HS-5 (cell line): ENCODE results near the gene PFN3.

ENCODE experiments used
- DNase-seq: peaks from one replicate; pipeline ENCODE4 v3.0.0-alpha.2; 2012; ENCODE audit warnings: low read depth

PFN3 gene, protein sequence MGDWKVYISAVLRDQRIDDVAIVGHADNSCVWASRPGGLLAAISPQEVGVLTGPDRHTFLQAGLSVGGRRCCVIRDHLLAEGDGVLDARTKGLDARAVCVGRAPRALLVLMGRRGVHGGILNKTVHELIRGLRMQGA

DNA sequence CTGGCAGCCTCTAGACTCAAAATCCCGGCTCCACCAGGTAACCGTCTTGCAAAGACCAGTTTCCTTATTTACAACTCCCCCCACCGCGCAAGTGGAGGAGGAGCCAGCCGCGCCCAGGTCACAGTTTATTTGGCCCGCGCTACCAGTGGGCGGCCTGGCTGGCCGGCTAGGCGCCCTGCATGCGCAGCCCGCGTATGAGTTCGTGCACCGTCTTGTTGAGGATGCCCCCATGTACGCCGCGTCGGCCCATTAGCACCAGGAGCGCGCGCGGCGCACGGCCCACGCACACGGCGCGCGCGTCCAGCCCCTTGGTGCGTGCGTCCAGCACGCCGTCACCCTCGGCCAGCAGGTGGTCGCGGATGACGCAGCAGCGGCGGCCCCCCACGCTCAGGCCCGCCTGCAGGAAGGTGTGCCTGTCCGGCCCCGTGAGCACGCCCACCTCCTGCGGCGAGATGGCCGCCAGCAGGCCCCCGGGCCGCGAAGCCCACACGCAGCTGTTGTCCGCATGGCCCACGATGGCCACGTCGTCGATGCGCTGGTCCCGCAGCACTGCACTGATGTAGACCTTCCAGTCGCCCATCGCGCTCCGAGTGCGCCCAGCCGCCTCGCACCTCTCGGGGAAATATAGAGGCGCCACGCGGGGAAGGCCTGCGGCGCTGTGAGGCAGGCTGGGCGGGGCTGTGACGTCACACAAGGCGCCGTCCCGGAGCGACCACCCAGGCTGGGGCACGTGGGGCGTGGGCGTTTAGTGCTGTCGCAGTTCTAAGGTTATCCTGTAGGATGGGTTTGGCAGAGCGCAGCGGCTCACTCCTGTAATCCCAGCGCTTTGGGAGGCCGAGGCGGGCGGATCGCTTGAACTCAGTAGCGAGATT, at the start of gene PFN3:
Gene PFN3, minus strand, starts transcription at position 665 of the 872 bp plus-strand sequence. Its CDS starts 85 bp downstream, at position 580.
- DNase-seq: no peak

GRCh38 chr5:177449140-177450061, 48.9 kb upstream of the PFN3 start:
- no peak for DNase-seq

DNA sequence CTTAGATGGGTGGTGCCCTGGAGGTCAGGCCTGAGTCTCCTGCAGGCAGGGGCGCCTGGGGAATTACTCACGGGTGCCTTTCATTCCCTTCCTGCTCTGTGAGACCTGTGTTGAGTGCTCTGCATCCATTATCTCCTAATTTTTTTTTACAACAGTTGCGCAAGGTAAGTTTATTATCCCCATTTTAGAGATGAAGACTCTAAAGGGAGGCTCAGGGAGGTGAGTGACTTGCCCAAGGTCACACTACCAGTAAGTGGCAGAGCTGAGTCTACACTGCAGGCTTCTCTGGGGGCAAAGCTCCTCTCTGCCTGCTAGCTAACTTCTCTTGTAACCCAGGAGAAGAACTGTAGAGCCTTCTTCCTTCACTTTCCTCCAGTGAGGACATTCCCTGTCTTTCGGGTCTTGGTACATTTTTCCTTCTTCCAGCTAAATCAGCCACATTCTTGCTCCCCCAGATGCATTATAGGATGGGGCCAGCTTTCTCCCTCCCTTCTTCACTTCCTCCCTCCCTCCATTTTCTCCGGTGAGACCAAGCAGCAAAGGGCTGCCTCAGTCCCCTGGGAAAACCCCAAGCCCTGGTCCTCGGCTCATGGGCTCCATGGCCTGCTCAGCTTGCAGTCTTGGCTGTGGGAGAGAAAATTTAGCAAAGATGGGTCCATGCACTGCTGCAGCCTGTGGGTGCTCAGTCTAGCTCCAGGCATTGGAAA, 47.9 kb upstream of the PFN3 start:
- DNase-seq: no peak

GRCh38 chr5:177447611-177448243, 47.3 kb upstream of the PFN3 start:
- peak; percentile 94 for DNase-seq

DNA sequence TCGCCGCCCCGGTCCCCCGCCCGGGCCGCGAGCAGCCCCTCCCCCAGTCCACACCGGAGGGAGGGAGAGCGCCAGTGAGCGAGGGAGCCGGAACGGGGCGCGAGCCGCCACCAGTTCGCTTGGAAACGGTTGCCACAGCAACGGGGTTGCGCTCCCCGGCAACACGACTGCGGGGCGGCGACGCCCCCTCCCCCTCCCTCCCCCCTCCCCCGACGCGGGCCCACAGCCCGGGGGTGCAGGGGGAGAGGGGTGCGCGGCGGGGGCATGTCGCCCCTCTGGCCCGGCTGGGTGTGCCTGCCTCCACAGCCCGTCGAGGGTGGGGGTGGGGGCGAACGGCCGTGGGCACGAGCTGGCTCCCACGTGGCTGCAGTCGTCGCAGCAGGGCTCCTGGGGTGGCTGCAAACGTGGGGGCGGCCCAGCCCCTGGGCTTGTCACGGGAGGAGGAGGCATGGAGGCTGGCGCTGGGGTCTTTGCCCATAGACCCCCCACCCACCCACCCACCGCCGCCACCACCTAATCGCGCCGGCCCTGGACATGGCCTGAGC, 46.7 kb upstream of the PFN3 start:
- no peak for DNase-seq

DNA sequence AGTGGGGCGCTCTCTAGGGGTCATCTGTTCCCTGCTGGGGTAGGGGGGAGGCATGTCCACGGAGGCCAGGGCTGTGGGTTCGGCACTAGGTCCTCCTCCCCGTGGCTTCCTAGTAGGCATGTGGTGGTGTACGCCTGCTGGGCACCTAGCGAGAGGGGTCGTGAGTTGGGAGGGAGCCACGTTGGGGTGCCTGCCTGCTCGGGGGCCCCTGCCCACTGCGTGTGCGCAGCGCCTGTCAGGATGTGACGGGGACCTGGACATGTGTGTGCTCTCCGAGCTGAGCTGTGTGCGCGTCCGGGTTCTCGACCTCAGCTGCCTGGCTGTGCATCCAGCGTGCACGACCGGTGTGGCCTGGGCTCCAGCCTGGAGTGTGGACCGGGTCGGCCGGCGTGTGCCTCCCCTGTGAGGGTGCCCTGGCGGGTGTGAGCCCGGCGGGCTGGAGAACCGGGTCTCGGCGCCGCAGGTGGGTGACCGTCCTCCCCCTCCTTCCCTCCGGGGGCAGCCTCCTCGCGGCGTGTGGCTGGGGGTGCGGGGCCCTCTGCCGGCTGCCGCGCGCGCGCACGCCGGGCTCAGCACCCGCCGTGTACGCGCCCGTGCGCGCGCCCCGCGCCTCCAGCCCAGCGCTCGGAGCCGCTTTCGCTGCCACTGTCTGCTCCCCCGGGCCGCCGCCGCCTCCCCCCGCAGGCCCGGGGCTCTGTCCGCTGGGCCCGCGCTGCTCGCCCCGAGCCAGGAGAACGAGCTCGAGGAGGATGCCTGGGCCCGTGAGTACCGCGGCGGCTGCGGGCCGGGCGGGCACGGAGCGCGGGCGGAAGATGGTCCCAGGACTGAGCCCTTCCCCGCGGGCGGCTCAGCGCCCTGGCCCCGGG, 46.0 kb upstream of the PFN3 start, which contains the start of gene PRR7:
Gene PRR7, plus strand, starts transcription at position 615 of the 866 bp plus-strand sequence. CDS start 8,254 bp downstream, outside the sequence.
- no peak for DNase-seq

GRCh38 chr5:177445917-177446199, 45.4 kb upstream of the PFN3 start:
- no peak for DNase-seq

DNA sequence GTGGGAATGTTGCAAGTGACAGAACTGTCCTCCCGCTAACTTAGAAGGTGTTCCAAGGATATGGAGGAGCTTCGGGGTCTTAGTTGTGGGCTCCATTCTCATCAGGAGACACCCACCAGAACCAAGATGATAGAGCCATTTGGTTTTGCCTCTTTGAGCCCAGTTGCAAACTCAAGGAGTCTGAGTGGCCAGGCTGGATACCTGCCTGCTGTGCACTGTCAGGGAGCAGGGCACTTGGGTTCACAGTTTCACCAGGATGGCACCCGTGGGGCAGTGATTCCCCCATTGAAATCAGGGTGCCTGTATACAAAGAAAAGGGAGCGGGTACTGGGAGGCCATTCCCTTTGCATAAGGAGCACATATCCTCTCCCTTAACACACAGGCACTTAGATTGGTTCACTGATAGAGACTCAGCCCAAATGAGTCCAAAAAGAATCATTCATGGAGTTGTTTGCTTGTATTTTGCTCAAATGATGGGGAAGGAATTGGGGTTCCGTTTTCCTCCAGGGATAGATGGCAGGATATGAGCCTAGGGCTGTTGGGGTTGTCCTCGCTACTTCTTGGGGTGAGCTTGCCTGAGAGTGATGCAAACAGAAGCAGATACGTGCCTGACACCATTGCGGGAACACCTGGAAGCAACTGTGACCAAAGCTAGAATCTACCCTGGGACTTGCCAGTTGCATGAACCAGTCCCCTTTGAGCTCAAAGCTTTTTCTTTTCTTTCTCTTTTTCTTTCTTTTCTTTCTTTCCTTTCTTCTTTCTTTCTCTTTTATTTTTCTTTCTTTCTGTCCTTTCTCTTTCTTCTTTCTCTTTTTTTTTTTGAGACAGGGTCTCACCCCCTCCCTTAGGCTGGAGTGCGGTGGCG, 44.8 kb upstream of the PFN3 start:
- no peak for DNase-seq

DNA sequence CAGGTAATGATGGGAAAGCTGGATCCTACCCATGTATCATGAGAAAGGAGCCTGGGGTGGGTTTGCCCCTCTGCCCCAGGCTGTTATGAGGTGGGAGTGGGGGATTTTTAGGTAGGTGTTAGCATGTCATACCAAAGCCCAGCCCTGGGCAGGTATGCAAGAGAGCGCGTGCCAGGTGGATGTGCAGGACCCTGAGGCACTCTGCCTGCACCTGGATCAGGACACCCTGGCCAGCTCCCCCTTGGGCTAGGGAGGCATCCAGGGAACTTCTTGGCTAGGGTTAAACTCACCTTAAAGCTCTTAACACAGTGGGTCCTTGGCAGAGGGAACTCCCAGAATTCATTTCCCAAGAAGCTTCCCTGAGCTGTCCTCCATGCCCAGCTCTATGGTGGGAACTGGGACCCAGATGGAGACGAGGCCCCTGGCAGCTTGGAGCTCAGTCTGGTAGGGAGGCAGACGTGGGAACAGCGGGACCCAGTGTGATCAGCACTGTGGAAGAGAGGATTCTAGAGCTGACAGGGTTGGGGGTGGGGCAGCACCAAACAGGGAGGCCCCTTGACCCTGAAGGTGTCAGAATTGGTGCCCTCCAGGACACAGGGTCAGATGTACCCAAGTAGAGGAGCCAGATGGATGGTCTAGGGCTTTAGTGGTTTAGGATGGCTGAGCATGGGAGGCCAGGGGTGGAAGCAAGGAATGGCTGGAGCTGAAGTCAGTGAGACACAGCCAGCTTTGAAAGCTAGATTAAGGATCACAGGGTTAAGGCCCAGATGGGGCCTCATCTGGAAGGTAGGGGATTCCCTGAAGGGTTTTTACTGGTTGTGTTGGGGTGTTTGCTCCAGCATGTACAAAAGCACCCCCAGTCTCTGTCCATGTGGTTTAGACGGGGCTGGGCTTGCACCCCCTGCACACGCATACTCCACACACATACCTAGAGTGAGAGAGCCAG, 43.9 kb upstream of the PFN3 start:
- no peak for DNase-seq

GRCh38 chr5:177443144-177443983, 42.9 kb upstream of the PFN3 start:
- no peak for DNase-seq

GRCh38 chr5:177442066-177442826, 41.8 kb upstream of the PFN3 start:
- DNase-seq: no peak

DNA sequence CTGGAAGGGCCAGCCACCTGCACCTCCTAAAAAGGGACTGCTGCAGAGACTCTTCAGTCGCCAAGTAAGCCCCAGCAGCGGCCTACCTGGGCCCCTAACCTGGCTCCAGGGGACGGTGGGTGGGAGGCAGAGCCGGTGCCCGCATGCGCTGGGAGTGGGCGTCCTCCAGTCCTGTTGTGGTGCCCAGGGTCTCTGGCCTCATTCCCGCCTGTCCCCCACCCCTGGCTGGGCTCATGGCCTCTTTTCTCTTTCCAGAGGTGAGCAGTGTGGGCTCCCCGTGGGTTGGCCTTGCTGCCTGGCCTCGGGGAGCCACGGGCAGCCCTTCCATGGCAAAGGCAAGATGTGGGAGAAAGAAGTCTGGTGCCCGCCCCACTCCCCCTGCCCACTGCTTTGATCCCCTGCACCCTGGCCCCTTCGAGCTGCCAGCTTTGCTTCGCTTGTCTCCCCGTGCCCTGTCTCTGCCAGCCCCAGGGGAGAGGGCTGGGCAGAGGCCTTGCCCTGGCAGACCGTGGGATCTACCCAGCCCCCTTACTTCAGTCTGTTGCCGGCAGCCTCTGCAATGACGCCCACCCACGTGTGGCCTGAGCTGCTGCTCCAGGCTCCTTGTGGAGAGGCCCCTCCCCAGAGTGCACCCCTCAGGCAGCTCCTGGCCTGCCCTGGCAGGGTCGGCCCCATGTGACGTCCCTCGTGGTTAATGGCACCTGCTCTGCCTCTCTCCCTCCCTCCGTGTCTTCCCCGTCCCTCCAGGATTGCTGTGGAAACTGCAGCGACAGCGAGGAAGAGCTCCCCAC, 40.7 kb upstream of the PFN3 start:
- DNase-seq: no peak

DNA sequence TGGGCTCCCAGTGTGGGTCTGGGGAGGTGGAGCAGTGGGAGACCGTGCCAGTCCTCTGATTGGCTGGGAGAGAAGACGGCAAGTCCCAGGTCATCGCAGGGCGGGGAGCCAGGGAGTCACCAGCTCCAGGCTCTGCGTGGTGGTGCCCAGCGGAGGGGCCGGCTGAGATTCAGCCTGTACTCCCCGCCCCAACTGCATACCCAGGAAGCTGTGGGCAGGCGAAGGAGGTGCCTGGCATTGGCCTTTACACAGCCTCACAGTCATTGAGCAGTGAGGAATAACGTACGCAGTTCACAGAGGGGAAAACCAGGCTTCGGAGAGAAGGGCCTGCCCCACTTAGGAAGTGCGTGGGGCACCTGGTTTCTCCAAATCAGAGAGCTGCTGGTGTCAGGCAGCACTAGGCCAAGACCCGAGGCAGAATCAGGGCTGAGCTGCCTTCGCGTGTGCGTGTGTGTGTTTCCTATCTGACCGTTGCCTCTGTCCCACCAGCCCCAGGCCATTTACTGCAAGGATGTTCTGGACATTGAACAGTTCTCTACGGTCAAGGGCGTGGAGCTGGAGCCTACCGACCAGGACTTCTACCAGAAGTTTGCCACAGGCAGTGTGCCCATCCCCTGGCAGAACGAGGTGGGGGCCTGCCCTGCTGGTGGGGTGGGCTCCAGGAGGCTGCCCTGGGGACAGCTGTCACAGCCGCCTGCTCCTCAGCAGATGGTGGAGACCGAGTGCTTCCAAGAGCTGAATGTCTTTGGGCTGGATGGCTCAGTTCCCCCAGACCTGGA, 39.9 kb upstream of the PFN3 start:
- no peak for DNase-seq

GRCh38 chr5:177439518-177440053, 39.1 kb upstream of the PFN3 start:
- DNase-seq: no peak
